ENCODE results near the gene HNRNPC. TPM values are rescaled to one million over a fixed set of nuclear protein-coding genes. Genes with fewer than 3 reads are reported as not detected.

HNRNPC gene
- total RNA-seq, 2 donors from 2014 or later: 751 to 1,003 TPM

DNA sequence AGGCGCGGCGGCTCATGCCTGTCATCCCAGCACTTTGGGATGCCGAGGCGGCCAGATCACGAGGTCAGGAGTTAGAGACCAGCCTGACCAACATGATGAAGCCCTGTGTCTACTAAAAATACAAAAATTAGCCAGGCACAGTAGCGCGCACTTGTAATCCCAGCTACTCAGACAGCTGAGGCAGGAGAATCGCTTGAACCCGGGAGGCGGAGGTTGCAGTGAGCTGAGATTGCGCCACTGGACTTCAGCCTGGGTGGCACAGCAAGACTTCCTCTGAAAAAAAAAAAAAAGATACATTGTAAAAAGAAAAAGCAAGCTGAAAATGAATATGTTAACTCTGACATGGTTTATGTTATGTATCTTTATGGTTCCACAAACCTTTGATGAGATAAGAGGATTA is 44.3 kb upstream of the HNRNPC start:
- TF ChIP-seq, protein P1, sequence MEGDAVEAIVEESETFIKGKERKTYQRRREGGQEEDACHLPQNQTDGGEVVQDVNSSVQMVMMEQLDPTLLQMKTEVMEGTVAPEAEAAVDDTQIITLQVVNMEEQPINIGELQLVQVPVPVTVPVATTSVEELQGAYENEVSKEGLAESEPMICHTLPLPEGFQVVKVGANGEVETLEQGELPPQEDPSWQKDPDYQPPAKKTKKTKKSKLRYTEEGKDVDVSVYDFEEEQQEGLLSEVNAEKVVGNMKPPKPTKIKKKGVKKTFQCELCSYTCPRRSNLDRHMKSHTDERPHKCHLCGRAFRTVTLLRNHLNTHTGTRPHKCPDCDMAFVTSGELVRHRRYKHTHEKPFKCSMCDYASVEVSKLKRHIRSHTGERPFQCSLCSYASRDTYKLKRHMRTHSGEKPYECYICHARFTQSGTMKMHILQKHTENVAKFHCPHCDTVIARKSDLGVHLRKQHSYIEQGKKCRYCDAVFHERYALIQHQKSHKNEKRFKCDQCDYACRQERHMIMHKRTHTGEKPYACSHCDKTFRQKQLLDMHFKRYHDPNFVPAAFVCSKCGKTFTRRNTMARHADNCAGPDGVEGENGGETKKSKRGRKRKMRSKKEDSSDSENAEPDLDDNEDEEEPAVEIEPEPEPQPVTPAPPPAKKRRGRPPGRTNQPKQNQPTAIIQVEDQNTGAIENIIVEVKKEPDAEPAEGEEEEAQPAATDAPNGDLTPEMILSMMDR (conservative IDR thresholded peaks at IDR 0.05): no peak
- Histone ChIP-seq H3K4me3 (ENCODE audit: low read length) (no peak overlapping the region), H3K27me3 (ENCODE audit: control insufficient read depth, insufficient read depth, low read length, poor library complexity, severe bottlenecking) (no peaks in the 10 kb centered on the region), H3K9me3 (ENCODE audit: control insufficient read depth, low read length) (no peaks in the 10 kb centered on the region), H3K9ac (ENCODE audit: extremely low read depth, low read length, poor library complexity, severe bottlenecking) (no peak overlapping the region), H3K27ac (ENCODE audit: low read depth, low read length) (no peak overlapping the region), H3K36me3 (ENCODE audit: control insufficient read depth, insufficient read depth, low read length) (no peaks in the 10 kb centered on the region), H3K4me1 (ENCODE audit: control insufficient read depth, insufficient read depth, low read length) (no peaks in the 10 kb centered on the region)
- peaks cover 7% of the 10 kb centered on the region for H3K4me1 Mint-ChIP-seq
- H3K4me3 Mint-ChIP-seq: no peak overlapping the region
- 86 to 87% methylated on average over 11 to 12 of the region's 12 CpGs for WGBS, 2 experiments (ENCODE audit: insufficient coverage in 1 of 2, insufficient read length in 1 of 2)
- DNase-seq: no peak
- H3K27ac Mint-ChIP-seq: no peak overlapping the region
- peaks cover 4% of the 10 kb centered on the region for H3K27me3 Mint-ChIP-seq (ENCODE audit: insufficient read depth)
- H3K9me3 Mint-ChIP-seq: no peaks in the 10 kb centered on the region
- no peaks in the 10 kb centered on the region for H3K36me3 Mint-ChIP-seq (ENCODE audit: low read depth)

DNA sequence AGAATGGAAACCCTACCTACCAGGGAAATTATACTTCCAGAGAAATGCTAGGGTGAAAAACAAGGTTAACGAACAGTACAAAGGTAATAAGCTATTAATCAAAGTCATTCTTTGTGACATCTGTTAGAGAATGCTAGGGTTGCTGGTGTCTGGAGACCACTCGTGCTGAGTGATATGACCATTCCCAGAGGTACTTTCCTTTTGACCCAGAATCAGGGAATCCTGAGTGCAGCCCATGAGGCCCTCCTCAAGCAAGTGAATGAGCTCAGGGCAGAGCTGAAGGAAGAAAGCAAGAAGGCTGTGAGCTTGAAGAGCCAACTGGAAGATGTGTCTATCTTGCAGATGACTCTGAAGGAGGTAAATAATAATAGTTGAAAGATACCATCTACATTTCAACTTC is 42.4 kb upstream of the HNRNPC start:
- H3K27ac Mint-ChIP-seq: no peak overlapping the region
- TF ChIP-seq, protein P1 (conservative IDR thresholded peaks at IDR 0.05): no peak
- H3K27me3 ChIP-seq (ENCODE audit: control insufficient read depth, insufficient read depth, low read length, poor library complexity, severe bottlenecking): no peaks in the 10 kb centered on the region
- H3K9ac ChIP-seq (ENCODE audit: extremely low read depth, low read length, poor library complexity, severe bottlenecking): no peak overlapping the region
- no peak for DNase-seq
- no peaks in the 10 kb centered on the region for H3K4me1 ChIP-seq (ENCODE audit: control insufficient read depth, insufficient read depth, low read length)
- no peak overlapping the region for H3K27ac ChIP-seq (ENCODE audit: low read depth, low read length)
- H3K36me3 ChIP-seq (ENCODE audit: control insufficient read depth, insufficient read depth, low read length): no peaks in the 10 kb centered on the region
- WGBS, 2 experiments (ENCODE audit: insufficient coverage in 1 of 2, insufficient read length in 1 of 2): 95 to 100% methylated on average over 2 of the region's 2 CpGs
- H3K27me3 Mint-ChIP-seq (ENCODE audit: insufficient read depth): no peaks in the 10 kb centered on the region
- H3K36me3 Mint-ChIP-seq (ENCODE audit: low read depth): no peaks in the 10 kb centered on the region
- H3K4me3 Mint-ChIP-seq: no peak overlapping the region
- no peaks in the 10 kb centered on the region for H3K9me3 Mint-ChIP-seq
- no peak overlapping the region for H3K4me3 ChIP-seq (ENCODE audit: low read length)
- no peaks in the 10 kb centered on the region for H3K9me3 ChIP-seq (ENCODE audit: control insufficient read depth, low read length)
- peaks cover 19% of the 10 kb centered on the region for H3K4me1 Mint-ChIP-seq

DNA sequence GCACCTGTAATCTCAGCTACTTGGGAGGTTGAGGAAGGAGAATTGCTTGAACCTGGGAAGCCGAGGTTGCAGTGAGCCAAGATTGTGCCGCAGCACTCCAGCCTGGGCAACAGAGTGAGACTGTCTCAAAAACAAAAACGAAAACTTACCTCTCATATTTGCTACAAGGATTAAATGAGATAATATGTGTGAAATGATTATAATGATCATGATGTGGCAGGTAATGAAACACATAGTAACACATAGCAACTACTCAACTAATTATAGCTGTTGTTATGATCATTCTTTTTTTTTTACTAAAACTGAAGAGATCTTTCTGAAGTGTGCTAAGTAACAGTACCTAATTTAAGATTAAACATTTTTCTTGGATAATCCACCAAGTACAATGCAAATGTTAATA is 40.7 kb upstream of the HNRNPC start:
- no peak overlapping the region for H3K4me3 ChIP-seq (ENCODE audit: low read length)
- Mint-ChIP-seq H3K27me3 (ENCODE audit: insufficient read depth) (no peaks in the 10 kb centered on the region), H3K9me3 (no peaks in the 10 kb centered on the region), H3K27ac (no peak overlapping the region), H3K4me1 (peaks cover 19% of the 10 kb centered on the region), H3K4me3 (no peak overlapping the region), H3K36me3 (ENCODE audit: low read depth) (no peaks in the 10 kb centered on the region)
- H3K27me3 ChIP-seq (ENCODE audit: control insufficient read depth, insufficient read depth, low read length, poor library complexity, severe bottlenecking): no peaks in the 10 kb centered on the region
- no peaks in the 10 kb centered on the region for H3K9me3 ChIP-seq (ENCODE audit: control insufficient read depth, low read length)
- WGBS, 2 experiments (ENCODE audit: insufficient coverage in 1 of 2, insufficient read length in 1 of 2): 100% methylated on average over 1 of the region's 3 CpGs; no CpG with 5 or more reads in 1 of the 2 experiments
- TF ChIP-seq, protein P1 (conservative IDR thresholded peaks at IDR 0.05): no peak
- H3K4me1 ChIP-seq (ENCODE audit: control insufficient read depth, insufficient read depth, low read length): no peaks in the 10 kb centered on the region
- H3K9ac ChIP-seq (ENCODE audit: extremely low read depth, low read length, poor library complexity, severe bottlenecking): no peak overlapping the region
- no peak overlapping the region for H3K27ac ChIP-seq (ENCODE audit: low read depth, low read length)
- DNase-seq: no peak
- no peaks in the 10 kb centered on the region for H3K36me3 ChIP-seq (ENCODE audit: control insufficient read depth, insufficient read depth, low read length)
